Epithelial cell of proximal tubule (primary cell): ENCODE data around the gene HAGHL. TPM values are rescaled to one million over a fixed set of nuclear protein-coding genes. Genes with fewer than 3 reads are reported as not detected.
"Not testable (repeated sequence)": the region's sequence is repeated elsewhere in the genome, so short reads cannot be mapped to it uniquely, and the experiment has no call there.

Experiments used
- DNase-seq: peaks from one replicate; pipeline ENCODE4 v3.0.0-alpha.2; 2011; ENCODE audit warnings: low read depth
- H3K4me3 ChIP-seq: 2 replicates; pipeline ENCODE4 v1.5.1; 2011; ENCODE audit warnings: low read depth, mild to moderate bottlenecking, low read length
- total RNA-seq: library from RNA; depleted of rRNA; stranded (reverse); fragments of >200 nt; gene quantifications from 2 replicates; pipeline ENCODE4 v1.2.3, GENCODE V29; 2015
- TF ChIP-seq, protein P1 (sequence below): conservative IDR thresholded peaks from 2 replicates; pipeline ENCODE4 v1.5.1; 2012; ENCODE audit warnings: low read depth, mild to moderate bottlenecking, low read length

Gene HAGHL
- total RNA-seq, 1 donor from 2014 or later = 15.5 TPM

GRCh38 chr16:775236-775796, 48.4 kb downstream of the HAGHL start:
- no peak for DNase-seq
- TF ChIP-seq, protein P1, sequence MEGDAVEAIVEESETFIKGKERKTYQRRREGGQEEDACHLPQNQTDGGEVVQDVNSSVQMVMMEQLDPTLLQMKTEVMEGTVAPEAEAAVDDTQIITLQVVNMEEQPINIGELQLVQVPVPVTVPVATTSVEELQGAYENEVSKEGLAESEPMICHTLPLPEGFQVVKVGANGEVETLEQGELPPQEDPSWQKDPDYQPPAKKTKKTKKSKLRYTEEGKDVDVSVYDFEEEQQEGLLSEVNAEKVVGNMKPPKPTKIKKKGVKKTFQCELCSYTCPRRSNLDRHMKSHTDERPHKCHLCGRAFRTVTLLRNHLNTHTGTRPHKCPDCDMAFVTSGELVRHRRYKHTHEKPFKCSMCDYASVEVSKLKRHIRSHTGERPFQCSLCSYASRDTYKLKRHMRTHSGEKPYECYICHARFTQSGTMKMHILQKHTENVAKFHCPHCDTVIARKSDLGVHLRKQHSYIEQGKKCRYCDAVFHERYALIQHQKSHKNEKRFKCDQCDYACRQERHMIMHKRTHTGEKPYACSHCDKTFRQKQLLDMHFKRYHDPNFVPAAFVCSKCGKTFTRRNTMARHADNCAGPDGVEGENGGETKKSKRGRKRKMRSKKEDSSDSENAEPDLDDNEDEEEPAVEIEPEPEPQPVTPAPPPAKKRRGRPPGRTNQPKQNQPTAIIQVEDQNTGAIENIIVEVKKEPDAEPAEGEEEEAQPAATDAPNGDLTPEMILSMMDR = no peak
- H3K4me3 ChIP-seq = no peak overlapping the region

GRCh38 chr16:776298-776697, 49.4 kb downstream of the HAGHL start:
- DNase-seq, H3K4me3 ChIP-seq: not testable (repeated sequence)

GRCh38 chr16:776824-777223, 49.9 kb downstream of the HAGHL start:
- no peak overlapping the region for H3K4me3 ChIP-seq
- TF ChIP-seq, protein P1 = no peak
- no peak for DNase-seq

DNA sequence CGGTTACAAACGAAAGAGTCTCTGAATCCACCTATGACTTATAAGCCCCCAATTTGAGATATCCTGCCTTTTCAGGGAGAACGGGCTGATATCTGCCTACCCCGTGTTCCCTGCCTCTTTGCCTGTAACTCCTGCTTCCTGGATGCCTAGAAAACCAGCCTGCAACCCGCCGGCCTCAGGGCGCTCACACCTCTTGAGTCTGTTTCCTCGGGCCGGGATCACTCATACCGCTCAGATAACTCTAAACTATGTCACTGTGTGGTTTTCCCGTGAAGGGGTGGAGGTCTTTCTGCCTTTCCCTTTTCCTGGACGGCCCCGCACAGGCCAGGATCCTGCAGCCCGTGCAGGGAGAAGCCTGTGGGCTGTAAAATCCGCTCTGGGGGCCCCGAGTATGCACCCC, 50.9 kb downstream of the HAGHL start:
- TF ChIP-seq, protein P1 = no peak
- no peak overlapping the region for H3K4me3 ChIP-seq
- no peak for DNase-seq

DNA sequence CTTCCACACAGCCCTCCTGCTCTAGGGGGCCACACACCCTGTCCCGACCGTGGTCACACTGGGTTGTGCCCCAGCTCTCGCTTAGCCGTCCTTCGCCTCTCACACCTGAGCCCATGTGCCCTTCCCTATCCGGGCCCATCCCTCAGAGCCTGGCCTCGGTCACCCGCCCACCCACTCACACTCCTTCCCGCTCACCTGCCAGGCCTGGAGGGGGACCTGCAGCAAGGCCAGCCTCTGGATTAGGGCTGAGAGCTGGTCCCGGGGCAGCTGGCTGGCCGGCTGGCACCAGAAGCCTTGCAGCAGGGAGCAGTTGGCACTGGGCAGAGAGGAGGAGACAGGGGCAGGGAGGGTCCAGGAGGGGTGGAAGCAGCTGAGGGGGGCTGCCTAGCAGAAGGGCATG, 51.5 kb downstream of the HAGHL start:
- no peak for DNase-seq
- no peak overlapping the region for H3K4me3 ChIP-seq
- TF ChIP-seq, protein P1 = no peak

DNA sequence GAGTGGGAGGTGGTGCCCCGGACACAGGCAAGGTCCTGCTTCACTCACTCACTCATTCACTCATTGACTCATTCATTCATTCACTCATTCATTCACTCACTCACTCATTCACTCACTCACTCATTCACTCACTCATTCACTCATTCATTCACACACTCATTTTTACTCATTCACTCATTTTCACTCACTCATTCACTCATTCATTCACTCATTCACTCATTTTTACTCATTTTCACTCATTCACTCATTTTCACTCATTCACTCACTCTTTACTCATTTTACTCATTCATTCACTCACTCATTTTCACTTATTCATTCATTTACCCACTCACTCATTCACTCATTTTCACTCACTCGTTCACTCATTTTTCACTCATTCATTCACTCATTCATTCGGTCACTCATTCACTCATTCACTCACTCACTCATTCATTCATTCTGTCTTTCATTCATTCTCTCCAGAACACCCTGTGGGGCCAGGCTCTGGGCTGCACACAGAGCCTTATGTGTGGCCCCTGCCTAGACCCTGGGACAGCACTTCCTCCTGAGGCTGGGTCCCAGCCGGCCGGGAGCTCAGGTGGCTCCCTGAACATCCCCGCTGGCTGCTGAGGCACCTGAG, 52.1 kb downstream of the HAGHL start:
- no peak for DNase-seq
- TF ChIP-seq, protein P1 = no peak
- no peak overlapping the region for H3K4me3 ChIP-seq

Other genes starting within 250 kb of the HAGHL start
- 54.4 and 75.1 TPM in 2 replicates for gene CAPN15, start 199.4 kb upstream of the HAGHL start, total RNA-seq
- not detected in 2 replicates for gene PRR35, start 166.7 kb upstream of the HAGHL start, total RNA-seq
- gene NHLRC4, start 160.1 kb upstream of the HAGHL start, total RNA-seq = 0.35 and 0.51 TPM in 2 replicates
- 45.3 and 60.9 TPM in 2 replicates for gene PIGQ, start 157.1 kb upstream of the HAGHL start, total RNA-seq
- 9.9 and 16.6 TPM in 2 replicates for gene RAB40C, start 137.0 kb upstream of the HAGHL start, total RNA-seq
- 0.07 TPM in 1 of 2 replicates, not detected in the other for gene WFIKKN1, start 96.1 kb upstream of the HAGHL start, total RNA-seq
- 206 and 224 TPM in 2 replicates for gene METTL26, start 90.8 kb upstream of the HAGHL start, total RNA-seq
- gene MCRIP2, start 85.3 kb upstream of the HAGHL start, total RNA-seq = 58.2 and 70.3 TPM in 2 replicates
- 22.0 and 45.6 TPM in 2 replicates for gene WDR90, start 77.7 kb upstream of the HAGHL start, total RNA-seq
- gene RHOT2, start 59.0 kb upstream of the HAGHL start, total RNA-seq = 73.8 and 85.8 TPM in 2 replicates
- gene RHBDL1, start 51.4 kb upstream of the HAGHL start, total RNA-seq = 0.43 and 1.2 TPM in 2 replicates
- gene STUB1, start 46.7 kb upstream of the HAGHL start, total RNA-seq = 158 and 202 TPM in 2 replicates
- gene JMJD8, start 42.8 kb upstream of the HAGHL start, total RNA-seq = 65.6 and 98.0 TPM in 2 replicates
- gene WDR24, start 36.7 kb upstream of the HAGHL start, total RNA-seq = 10.1 and 16.3 TPM in 2 replicates
- gene FBXL16, start 21.3 kb upstream of the HAGHL start, total RNA-seq = 0.07 and 0.46 TPM in 2 replicates
- gene METRN, start 12.0 kb upstream of the HAGHL start, total RNA-seq = 154 and 183 TPM in 2 replicates
- 86.5 and 111 TPM in 2 replicates for gene ANTKMT, start 6.0 kb upstream of the HAGHL start, total RNA-seq
- 1.9 and 4.9 TPM in 2 replicates for gene CCDC78, start 663 bp upstream of the HAGHL start, total RNA-seq
- gene CIAO3, start 13.9 kb downstream of the HAGHL start, total RNA-seq = 19.3 and 31.4 TPM in 2 replicates
- 8.2 and 29.7 TPM in 2 replicates for gene MSLN, start 33.6 kb downstream of the HAGHL start, total RNA-seq
- gene RPUSD1, start 61.3 kb downstream of the HAGHL start, total RNA-seq = 31.0 and 82.5 TPM in 2 replicates
- gene CHTF18, start 61.5 kb downstream of the HAGHL start, total RNA-seq = 41.0 and 49.7 TPM in 2 replicates
- not detected in 2 replicates for gene GNG13, start 73.6 kb downstream of the HAGHL start, total RNA-seq
- 2.6 and 8.2 TPM in 2 replicates for gene LMF1, start 243.9 kb downstream of the HAGHL start, total RNA-seq